Measurements from ENCODE around the gene CBLN1. TPM values are rescaled to one million over a fixed set of nuclear protein-coding genes. Genes with fewer than 3 reads are reported as not detected.

The CBLN1 gene
- total RNA-seq, 1 donor from 2014 or later: not detected

- H3K9me3 Mint-ChIP-seq: no peaks in the 10 kb centered on the region
- peaks cover 3% of the 10 kb centered on the region for H3K36me3 Mint-ChIP-seq (ENCODE audit: low read depth)
- no peak for DNase-seq (ENCODE audit: low spot score)
- peaks cover 5% of the 10 kb centered on the region for H3K4me1 Mint-ChIP-seq (ENCODE audit: low read depth)
- intact Hi-C loops (cut with micrococcal nuclease): no loop called here
- peaks cover 60% of the 10 kb centered on the region for H3K27me3 Mint-ChIP-seq (ENCODE audit: low read depth)
- no peak overlapping the region for H3K4me3 Mint-ChIP-seq (ENCODE audit: low read depth)
- H3K27ac Mint-ChIP-seq: no peak overlapping the region
Observed at GRCh38 chr16:49283376-49284049, 1.9 kb upstream of the CBLN1 start.

- H3K9me3 Mint-ChIP-seq: no peaks in the 10 kb centered on the region
Observed at GRCh38 chr16:49282690-49283375, 1.2 kb upstream of the CBLN1 start.

GRCh38 chr16:49281843-49282642 is 405 bp upstream of the CBLN1 start:
- peaks cover 5% of the 10 kb centered on the region for H3K4me1 Mint-ChIP-seq (ENCODE audit: low read depth)
- H3K9me3 Mint-ChIP-seq: no peaks in the 10 kb centered on the region
- peak; percentile 66 for DNase-seq (ENCODE audit: low spot score)
- no peak overlapping the region for H3K27ac Mint-ChIP-seq
- H3K27me3 Mint-ChIP-seq (ENCODE audit: low read depth): peaks cover 69% of the 10 kb centered on the region
- H3K4me3 Mint-ChIP-seq (ENCODE audit: low read depth): peak overlapping the region; percentile 66
- peaks cover 3% of the 10 kb centered on the region for H3K36me3 Mint-ChIP-seq (ENCODE audit: low read depth)
- intact Hi-C loops (cut with micrococcal nuclease): no loop called here

More at GRCh38 chr16:49282690-49283375, 1.2 kb upstream of the CBLN1 start:
- H3K4me3 Mint-ChIP-seq (ENCODE audit: low read depth): peak overlapping the region; percentile 66
- peaks cover 3% of the 10 kb centered on the region for H3K36me3 Mint-ChIP-seq (ENCODE audit: low read depth)
- intact Hi-C loops (cut with micrococcal nuclease): no loop called here
- no peak for DNase-seq (ENCODE audit: low spot score)
- no peak overlapping the region for H3K27ac Mint-ChIP-seq
- H3K4me1 Mint-ChIP-seq (ENCODE audit: low read depth): peaks cover 5% of the 10 kb centered on the region
- H3K27me3 Mint-ChIP-seq (ENCODE audit: low read depth): peaks cover 64% of the 10 kb centered on the region

GRCh38 chr16:49280841-49281371 is 732 bp downstream of the CBLN1 start:
- peaks cover 75% of the 10 kb centered on the region for H3K27me3 Mint-ChIP-seq (ENCODE audit: low read depth)
- DNase-seq (ENCODE audit: low spot score): no peak
- H3K36me3 Mint-ChIP-seq (ENCODE audit: low read depth): peaks cover 3% of the 10 kb centered on the region
- no peak overlapping the region for H3K4me3 Mint-ChIP-seq (ENCODE audit: low read depth)
- H3K27ac Mint-ChIP-seq: no peak overlapping the region
- intact Hi-C loops (cut with micrococcal nuclease): no loop called here
- no peaks in the 10 kb centered on the region for H3K9me3 Mint-ChIP-seq
- peaks cover 5% of the 10 kb centered on the region for H3K4me1 Mint-ChIP-seq (ENCODE audit: low read depth)

GRCh38 chr16:49280105-49280741 is 1.4 kb downstream of the CBLN1 start:
- no peaks in the 10 kb centered on the region for H3K9me3 Mint-ChIP-seq
- peaks cover 3% of the 10 kb centered on the region for H3K36me3 Mint-ChIP-seq (ENCODE audit: low read depth)
- no peak for DNase-seq (ENCODE audit: low spot score)
- intact Hi-C loops (cut with micrococcal nuclease): no loop called here
- no peak overlapping the region for H3K27ac Mint-ChIP-seq
- H3K27me3 Mint-ChIP-seq (ENCODE audit: low read depth): peaks cover 79% of the 10 kb centered on the region
- no peak overlapping the region for H3K4me3 Mint-ChIP-seq (ENCODE audit: low read depth)
- H3K4me1 Mint-ChIP-seq (ENCODE audit: low read depth): peaks cover 5% of the 10 kb centered on the region

GRCh38 chr16:49278944-49279725 is 2.5 kb downstream of the CBLN1 start:
- no peak overlapping the region for H3K27ac Mint-ChIP-seq
- H3K36me3 Mint-ChIP-seq (ENCODE audit: low read depth): peaks cover 3% of the 10 kb centered on the region
- H3K27me3 Mint-ChIP-seq (ENCODE audit: low read depth): peaks cover 80% of the 10 kb centered on the region
- H3K4me1 Mint-ChIP-seq (ENCODE audit: low read depth): peaks cover 5% of the 10 kb centered on the region
- H3K4me3 Mint-ChIP-seq (ENCODE audit: low read depth): no peak overlapping the region
- intact Hi-C loops (cut with micrococcal nuclease): loop anchor here (5.0 kb wide), 1 partner anchor 1873 kb away; the partner anchor contains the start of gene SALL1
- no peaks in the 10 kb centered on the region for H3K9me3 Mint-ChIP-seq
- no peak for DNase-seq (ENCODE audit: low spot score)

GRCh38 chr16:49278567-49278827 is 3.1 kb downstream of the CBLN1 start:
- Mint-ChIP-seq H3K9me3 (no peaks in the 10 kb centered on the region), H3K27ac (no peak overlapping the region), H3K4me1 (ENCODE audit: low read depth) (peaks cover 5% of the 10 kb centered on the region), H3K27me3 (ENCODE audit: low read depth) (peaks cover 78% of the 10 kb centered on the region), H3K4me3 (ENCODE audit: low read depth) (no peak overlapping the region), H3K36me3 (ENCODE audit: low read depth) (peaks cover 3% of the 10 kb centered on the region)
- no peak for DNase-seq (ENCODE audit: low spot score)
- intact Hi-C loops (cut with micrococcal nuclease): loop anchor here (5.0 kb wide), 1 partner anchor 1874 kb away; the partner anchor contains the start of gene SALL1

- Mint-ChIP-seq H3K27ac (no peak overlapping the region), H3K27me3 (ENCODE audit: low read depth) (peaks cover 81% of the 10 kb centered on the region), H3K36me3 (ENCODE audit: low read depth) (peaks cover 3% of the 10 kb centered on the region), H3K4me3 (ENCODE audit: low read depth) (no peak overlapping the region), H3K9me3 (no peaks in the 10 kb centered on the region), H3K4me1 (ENCODE audit: low read depth) (peaks cover 5% of the 10 kb centered on the region)
- DNase-seq (ENCODE audit: low spot score): no peak
- intact Hi-C loops (cut with micrococcal nuclease): loop anchor here (5.0 kb wide), 1 partner anchor 1874 kb away; the partner anchor contains the start of gene SALL1
Observed at GRCh38 chr16:49277766-49278566, 3.7 kb downstream of the CBLN1 start.

GRCh38 chr16:49277386-49277742 is 4.3 kb downstream of the CBLN1 start:
- no peaks in the 10 kb centered on the region for H3K9me3 Mint-ChIP-seq
- no peak for DNase-seq (ENCODE audit: low spot score)
- H3K27ac Mint-ChIP-seq: no peak overlapping the region
- H3K4me3 Mint-ChIP-seq (ENCODE audit: low read depth): no peak overlapping the region
- H3K4me1 Mint-ChIP-seq (ENCODE audit: low read depth): no peaks in the 10 kb centered on the region
- peaks cover 75% of the 10 kb centered on the region for H3K27me3 Mint-ChIP-seq (ENCODE audit: low read depth)
- H3K36me3 Mint-ChIP-seq (ENCODE audit: low read depth): no peaks in the 10 kb centered on the region
- intact Hi-C loops (cut with micrococcal nuclease): loop anchor here (5.0 kb wide), 1 partner anchor 1875 kb away; the partner anchor contains the start of gene SALL1

- intact Hi-C loops (cut with micrococcal nuclease): loop anchor here (5.0 kb wide), 1 partner anchor 1875 kb away; the partner anchor contains the start of gene SALL1
- no peaks in the 10 kb centered on the region for H3K9me3 Mint-ChIP-seq
- DNase-seq (ENCODE audit: low spot score): no peak
- no peaks in the 10 kb centered on the region for H3K36me3 Mint-ChIP-seq (ENCODE audit: low read depth)
- H3K4me1 Mint-ChIP-seq (ENCODE audit: low read depth): no peaks in the 10 kb centered on the region
- peaks cover 74% of the 10 kb centered on the region for H3K27me3 Mint-ChIP-seq (ENCODE audit: low read depth)
- no peak overlapping the region for H3K4me3 Mint-ChIP-seq (ENCODE audit: low read depth)
- H3K27ac Mint-ChIP-seq: no peak overlapping the region
Observed at GRCh38 chr16:49276646-49277385, 4.8 kb downstream of the CBLN1 start.

GRCh38 chr16:49275870-49276269 is 5.8 kb downstream of the CBLN1 start:
- H3K4me1 Mint-ChIP-seq (ENCODE audit: low read depth): no peaks in the 10 kb centered on the region
- DNase-seq (ENCODE audit: low spot score): no peak
- H3K36me3 Mint-ChIP-seq (ENCODE audit: low read depth): no peaks in the 10 kb centered on the region
- H3K4me3 Mint-ChIP-seq (ENCODE audit: low read depth): no peak overlapping the region
- H3K27me3 Mint-ChIP-seq (ENCODE audit: low read depth): peaks cover 71% of the 10 kb centered on the region
- no peak overlapping the region for H3K27ac Mint-ChIP-seq
- no peaks in the 10 kb centered on the region for H3K9me3 Mint-ChIP-seq
- intact Hi-C loops (cut with micrococcal nuclease): loop anchor here (5.0 kb wide), 1 partner anchor 1876 kb away; the partner anchor contains the start of gene SALL1

All from activated T-helper 2 cell treated with anti-CD3 and anti-CD28 coated beads, Interferon-gamma antibody, Interleukin-2, Interleukin-4, amounts not matched to agents 10 μg/mL and 5 μg/mL and 100 μg/mL, durations not matched to agents 14 hours and 24 hours and 36 hours (primary cell).